ENCODE data around the gene CFAP251.

The CFAP251 gene

DNA sequence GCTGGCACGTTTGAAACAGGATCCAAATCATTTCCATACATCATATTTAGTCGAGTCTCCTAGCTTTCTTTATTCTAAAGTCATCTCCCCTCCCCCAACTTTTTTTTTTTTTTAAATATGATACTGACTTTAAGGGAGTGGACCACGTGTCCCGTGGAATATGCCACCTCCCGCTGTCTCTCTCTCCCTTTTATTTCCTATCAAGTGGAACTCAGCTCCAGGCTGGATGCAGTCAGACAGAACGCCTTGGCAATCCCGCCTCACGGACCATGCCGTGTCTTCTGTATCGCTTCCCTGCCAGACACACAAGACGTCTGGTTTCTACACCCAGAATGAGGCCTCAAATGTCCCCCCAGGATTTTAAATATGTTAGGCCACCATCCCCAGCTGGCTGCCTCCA lies 124.5 kb downstream of the CFAP251 start:
- Histone ChIP-seq H3K9me3 (ENCODE audit: control insufficient read depth, low read length) (no peaks in the 10 kb centered on the region), H3K4me1 (ENCODE audit: control insufficient read depth, insufficient read depth, low read length) (no peaks in the 10 kb centered on the region), H3K27me3 (ENCODE audit: control insufficient read depth, insufficient read depth, low read length, poor library complexity, severe bottlenecking) (no peaks in the 10 kb centered on the region), H3K4me3 (ENCODE audit: insufficient read depth, low read depth, low read length) (no peak overlapping the region), H3K36me3 (ENCODE audit: control insufficient read depth, insufficient read depth, low read length) (peaks cover 35% of the 10 kb centered on the region), H3K27ac (ENCODE audit: insufficient read depth, low read depth, low read length, poor library complexity, severe bottlenecking) (no peak overlapping the region)
- WGBS, 2 experiments = 95 to 96% methylated on average over 11 of the region's 11 CpGs

DNA sequence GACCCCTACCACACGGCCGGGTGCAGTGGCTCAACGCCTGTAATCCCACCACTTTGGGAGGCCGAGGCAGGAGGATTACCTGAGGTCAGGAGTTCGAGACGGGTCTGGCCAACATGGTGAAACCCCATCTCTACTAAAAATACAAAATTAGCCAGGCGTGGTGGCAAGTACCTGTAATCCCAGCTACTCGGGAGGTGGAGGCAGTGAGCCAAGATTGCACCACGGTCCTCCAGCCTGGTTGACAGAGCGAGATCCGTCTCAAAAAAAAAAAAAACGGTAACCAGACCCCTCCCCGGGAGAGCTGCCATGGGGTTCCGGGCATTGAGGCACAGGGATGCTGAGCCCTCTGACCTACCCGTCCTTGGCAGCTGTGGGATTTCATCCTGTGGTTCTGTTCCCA lies 125.1 kb downstream of the CFAP251 start:
- H3K4me1 ChIP-seq (ENCODE audit: control insufficient read depth, insufficient read depth, low read length) = no peaks in the 10 kb centered on the region
- H3K36me3 ChIP-seq (ENCODE audit: control insufficient read depth, insufficient read depth, low read length) = peaks cover 35% of the 10 kb centered on the region
- H3K27ac ChIP-seq (ENCODE audit: insufficient read depth, low read depth, low read length, poor library complexity, severe bottlenecking) = no peak overlapping the region
- no peaks in the 10 kb centered on the region for H3K27me3 ChIP-seq (ENCODE audit: control insufficient read depth, insufficient read depth, low read length, poor library complexity, severe bottlenecking)
- WGBS, 2 experiments = 93 to 95% methylated on average over 15 of the region's 15 CpGs
- no peaks in the 10 kb centered on the region for H3K9me3 ChIP-seq (ENCODE audit: control insufficient read depth, low read length)
- no peak overlapping the region for H3K4me3 ChIP-seq (ENCODE audit: insufficient read depth, low read depth, low read length)

DNA sequence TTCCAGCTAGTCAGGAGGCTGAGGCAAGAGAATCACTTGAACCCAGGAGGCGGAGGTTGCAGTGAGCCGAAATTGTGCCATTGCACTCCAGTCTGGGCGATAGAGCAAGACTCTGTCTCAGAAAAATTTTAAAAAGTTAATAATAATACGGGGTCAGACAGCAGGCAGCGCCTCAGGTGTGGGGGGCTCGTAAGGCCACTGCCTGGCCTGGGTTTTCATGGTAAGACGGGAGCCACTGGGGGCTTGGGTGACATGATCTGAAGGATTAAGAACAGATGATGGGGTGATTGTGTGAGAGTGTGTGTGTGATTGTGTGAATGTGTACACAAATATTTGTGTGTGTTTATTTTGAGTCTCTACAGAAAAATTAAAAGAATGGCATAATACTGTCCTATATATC lies 126.9 kb downstream of the CFAP251 start:
- H3K27me3 ChIP-seq (ENCODE audit: control insufficient read depth, insufficient read depth, low read length, poor library complexity, severe bottlenecking) = no peaks in the 10 kb centered on the region
- H3K4me3 ChIP-seq (ENCODE audit: insufficient read depth, low read depth, low read length) = no peak overlapping the region
- peaks cover 34% of the 10 kb centered on the region for H3K36me3 ChIP-seq (ENCODE audit: control insufficient read depth, insufficient read depth, low read length)
- 95 to 97% methylated on average over 7 of the region's 7 CpGs for WGBS, 2 experiments
- no peak overlapping the region for H3K27ac ChIP-seq (ENCODE audit: insufficient read depth, low read depth, low read length, poor library complexity, severe bottlenecking)
- H3K4me1 ChIP-seq (ENCODE audit: control insufficient read depth, insufficient read depth, low read length) = no peaks in the 10 kb centered on the region
- H3K9me3 ChIP-seq (ENCODE audit: control insufficient read depth, low read length) = no peaks in the 10 kb centered on the region

DNA sequence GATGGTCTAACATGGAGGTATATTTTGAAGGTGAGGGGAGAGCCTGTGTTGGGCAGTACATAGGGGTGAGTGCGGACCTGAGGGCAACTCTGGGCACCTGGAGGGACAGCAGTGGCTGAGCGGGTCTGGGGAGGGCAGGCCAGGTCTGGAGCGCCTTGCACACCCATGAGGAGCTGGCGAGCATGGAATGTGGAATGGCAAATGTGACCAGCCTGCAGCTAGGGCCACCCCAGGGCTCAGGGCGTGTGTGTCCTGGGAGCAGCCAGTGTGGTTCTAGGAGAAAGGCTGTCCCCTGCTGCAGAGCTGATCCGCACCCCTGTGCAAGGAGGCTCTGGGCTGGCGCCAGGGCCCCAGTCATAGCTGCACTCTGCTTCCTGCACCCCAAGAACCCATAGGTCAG lies 127.8 kb downstream of the CFAP251 start:
- Histone ChIP-seq H3K27ac (ENCODE audit: insufficient read depth, low read depth, low read length, poor library complexity, severe bottlenecking) (no peak overlapping the region), H3K27me3 (ENCODE audit: control insufficient read depth, insufficient read depth, low read length, poor library complexity, severe bottlenecking) (no peaks in the 10 kb centered on the region), H3K36me3 (ENCODE audit: control insufficient read depth, insufficient read depth, low read length) (peaks cover 34% of the 10 kb centered on the region), H3K4me1 (ENCODE audit: control insufficient read depth, insufficient read depth, low read length) (no peaks in the 10 kb centered on the region), H3K4me3 (ENCODE audit: insufficient read depth, low read depth, low read length) (no peak overlapping the region), H3K9me3 (ENCODE audit: control insufficient read depth, low read length) (no peaks in the 10 kb centered on the region)
- WGBS, 2 experiments = 86 to 87% methylated on average over 7 of the region's 7 CpGs

DNA sequence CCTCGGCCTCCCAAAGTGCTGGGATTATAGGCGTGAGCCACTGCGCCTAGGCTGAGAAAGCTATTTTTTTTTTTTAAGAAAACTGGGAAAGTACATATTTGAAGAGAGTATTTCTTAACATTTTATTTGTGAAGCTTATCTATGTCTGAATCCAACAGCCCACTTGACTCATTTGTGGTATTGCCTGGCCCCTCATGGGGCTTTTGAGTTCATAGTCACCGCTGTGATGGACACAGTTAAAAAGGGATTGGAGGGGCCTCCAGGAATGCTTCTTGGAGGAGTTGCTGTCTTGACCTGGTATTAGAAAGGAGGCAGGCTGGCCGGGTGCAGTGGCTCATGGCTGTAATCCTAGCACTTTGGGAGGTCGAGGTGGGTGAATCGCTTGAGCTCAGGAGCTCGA lies 129.8 kb downstream of the CFAP251 start:
- no peak overlapping the region for H3K4me3 ChIP-seq (ENCODE audit: insufficient read depth, low read depth, low read length)
- 93 to 97% methylated on average over 8 of the region's 8 CpGs for WGBS, 2 experiments
- no peaks in the 10 kb centered on the region for H3K9me3 ChIP-seq (ENCODE audit: control insufficient read depth, low read length)
- peaks cover 29% of the 10 kb centered on the region for H3K36me3 ChIP-seq (ENCODE audit: control insufficient read depth, insufficient read depth, low read length)
- H3K27me3 ChIP-seq (ENCODE audit: control insufficient read depth, insufficient read depth, low read length, poor library complexity, severe bottlenecking) = no peaks in the 10 kb centered on the region
- no peaks in the 10 kb centered on the region for H3K4me1 ChIP-seq (ENCODE audit: control insufficient read depth, insufficient read depth, low read length)
- H3K27ac ChIP-seq (ENCODE audit: insufficient read depth, low read depth, low read length, poor library complexity, severe bottlenecking) = no peak overlapping the region

DNA sequence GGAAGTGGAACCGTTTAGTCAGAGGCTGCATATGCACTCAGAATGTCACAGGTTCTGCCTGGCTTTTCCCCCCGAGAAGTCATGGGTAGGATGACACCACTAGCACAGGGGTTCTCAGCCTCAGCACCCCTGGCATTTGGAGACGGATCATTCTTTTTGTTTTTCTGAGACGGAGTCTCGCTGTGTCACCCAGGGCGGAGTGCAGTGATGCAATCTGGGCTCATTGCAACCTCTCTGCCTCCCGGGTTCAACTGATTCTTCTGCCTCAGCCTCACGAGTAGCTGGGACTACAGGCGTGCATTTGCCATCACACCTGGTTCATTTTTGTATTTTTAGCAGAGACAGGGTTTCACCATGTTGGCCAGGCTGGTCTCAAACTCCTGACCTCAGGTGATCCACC lies 131.4 kb downstream of the CFAP251 start:
- Histone ChIP-seq H3K4me1 (ENCODE audit: control insufficient read depth, insufficient read depth, low read length) (no peaks in the 10 kb centered on the region), H3K36me3 (ENCODE audit: control insufficient read depth, insufficient read depth, low read length) (peaks cover 18% of the 10 kb centered on the region), H3K9me3 (ENCODE audit: control insufficient read depth, low read length) (no peaks in the 10 kb centered on the region), H3K4me3 (ENCODE audit: insufficient read depth, low read depth, low read length) (no peak overlapping the region), H3K27ac (ENCODE audit: insufficient read depth, low read depth, low read length, poor library complexity, severe bottlenecking) (no peak overlapping the region), H3K27me3 (ENCODE audit: control insufficient read depth, insufficient read depth, low read length, poor library complexity, severe bottlenecking) (no peaks in the 10 kb centered on the region)
- 93 to 95% methylated on average over 9 of the region's 9 CpGs for WGBS, 2 experiments

DNA sequence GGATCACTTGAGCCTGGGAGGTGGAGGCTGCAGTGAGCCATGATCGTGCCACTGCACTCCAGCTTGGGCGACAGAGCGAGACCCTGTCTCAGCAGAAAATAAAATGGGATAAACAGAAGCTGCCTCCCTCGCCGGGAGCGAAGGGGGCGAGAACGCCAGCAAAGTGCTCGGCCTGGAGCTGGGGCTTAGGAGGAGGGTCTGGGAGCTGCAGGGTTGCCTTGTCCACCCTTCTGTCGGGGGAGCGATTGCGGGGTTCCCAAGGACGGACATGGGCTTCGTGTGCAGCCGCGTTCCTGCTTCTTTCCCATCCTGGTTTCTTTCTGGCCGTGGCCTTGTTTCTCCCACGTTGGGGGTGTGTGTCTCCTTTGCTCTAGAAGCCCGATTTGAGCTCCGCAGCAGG lies 132.3 kb downstream of the CFAP251 start:
- H3K9me3 ChIP-seq (ENCODE audit: control insufficient read depth, low read length) = no peaks in the 10 kb centered on the region
- no peaks in the 10 kb centered on the region for H3K27me3 ChIP-seq (ENCODE audit: control insufficient read depth, insufficient read depth, low read length, poor library complexity, severe bottlenecking)
- H3K4me3 ChIP-seq (ENCODE audit: insufficient read depth, low read depth, low read length) = no peak overlapping the region
- no peak overlapping the region for H3K27ac ChIP-seq (ENCODE audit: insufficient read depth, low read depth, low read length, poor library complexity, severe bottlenecking)
- H3K36me3 ChIP-seq (ENCODE audit: control insufficient read depth, insufficient read depth, low read length) = peaks cover 20% of the 10 kb centered on the region
- WGBS, 2 experiments = 94 to 95% methylated on average over 20 of the region's 20 CpGs
- no peaks in the 10 kb centered on the region for H3K4me1 ChIP-seq (ENCODE audit: control insufficient read depth, insufficient read depth, low read length)

DNA sequence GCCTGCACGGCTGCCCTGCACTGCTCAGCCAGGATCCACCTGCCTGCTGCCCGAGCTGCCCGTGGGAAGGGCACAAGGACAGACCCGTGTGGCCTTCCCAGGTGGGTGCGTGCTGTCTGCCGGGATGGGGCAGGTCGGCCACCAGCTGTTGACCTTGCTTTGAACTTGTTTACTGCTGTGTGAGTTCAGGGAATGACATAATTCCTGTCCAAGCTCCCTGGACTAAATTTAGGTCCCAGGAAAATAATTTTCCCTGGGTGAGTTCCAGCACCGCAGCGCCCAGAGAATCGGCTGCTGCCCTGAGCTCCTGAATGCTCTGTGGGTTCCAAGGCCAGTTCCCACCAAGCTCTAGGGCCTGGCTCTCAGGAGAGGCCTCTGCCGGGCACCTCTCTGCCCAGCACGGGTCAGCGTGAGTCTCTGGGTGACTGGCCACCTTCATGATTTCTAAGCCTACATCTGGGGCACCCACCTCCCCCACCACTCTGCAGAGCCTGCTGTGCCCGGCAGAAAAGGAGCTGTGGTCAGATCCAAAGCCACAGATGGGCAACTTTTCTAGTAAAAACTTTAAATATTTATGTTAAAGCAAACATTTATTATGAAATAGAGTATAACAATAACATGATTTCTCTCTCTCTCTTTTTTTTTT lies 133.0 kb downstream of the CFAP251 start:
- Histone ChIP-seq H3K27ac (ENCODE audit: insufficient read depth, low read depth, low read length, poor library complexity, severe bottlenecking) (no peak overlapping the region), H3K9me3 (ENCODE audit: control insufficient read depth, low read length) (no peaks in the 10 kb centered on the region), H3K27me3 (ENCODE audit: control insufficient read depth, insufficient read depth, low read length, poor library complexity, severe bottlenecking) (no peaks in the 10 kb centered on the region), H3K36me3 (ENCODE audit: control insufficient read depth, insufficient read depth, low read length) (peaks cover 23% of the 10 kb centered on the region), H3K4me3 (ENCODE audit: insufficient read depth, low read depth, low read length) (no peak overlapping the region), H3K4me1 (ENCODE audit: control insufficient read depth, insufficient read depth, low read length) (no peaks in the 10 kb centered on the region)
- WGBS, 2 experiments = 95 to 97% methylated on average over 13 to 14 of the region's 14 CpGs

DNA sequence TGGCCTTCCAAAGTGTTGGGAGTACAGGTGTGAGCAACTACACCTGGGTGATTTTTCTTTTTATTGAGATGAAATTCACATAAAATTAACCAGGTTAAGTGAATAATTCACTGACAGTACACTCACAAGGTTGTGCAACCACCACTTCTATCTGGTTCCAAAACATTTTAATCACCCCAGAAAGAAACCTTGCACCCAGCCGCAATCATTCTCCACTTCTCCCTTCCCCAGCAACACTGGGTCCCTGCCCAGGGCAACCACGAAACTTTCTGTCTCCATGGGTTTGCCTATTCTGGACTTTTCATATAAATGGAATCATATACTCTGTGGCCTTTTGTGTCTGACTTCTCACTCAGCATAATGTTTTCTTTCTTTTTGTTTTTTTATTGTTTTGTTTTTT lies 133.9 kb downstream of the CFAP251 start:
- peaks cover 22% of the 10 kb centered on the region for H3K36me3 ChIP-seq (ENCODE audit: control insufficient read depth, insufficient read depth, low read length)
- no peak overlapping the region for H3K27ac ChIP-seq (ENCODE audit: insufficient read depth, low read depth, low read length, poor library complexity, severe bottlenecking)
- no peak overlapping the region for H3K4me3 ChIP-seq (ENCODE audit: insufficient read depth, low read depth, low read length)
- no peaks in the 10 kb centered on the region for H3K9me3 ChIP-seq (ENCODE audit: control insufficient read depth, low read length)
- no peaks in the 10 kb centered on the region for H3K27me3 ChIP-seq (ENCODE audit: control insufficient read depth, insufficient read depth, low read length, poor library complexity, severe bottlenecking)
- no peaks in the 10 kb centered on the region for H3K4me1 ChIP-seq (ENCODE audit: control insufficient read depth, insufficient read depth, low read length)
- WGBS, 2 experiments = 92 to 100% methylated on average over 2 of the region's 2 CpGs

Measured in ectodermal cell (in vitro differentiated cells).